ENCODE results near the gene ZNF25. TPM values are rescaled to one million over a fixed set of nuclear protein-coding genes. Genes with fewer than 3 reads are reported as not detected.
"Not testable (repeated sequence)": the region's sequence is repeated elsewhere in the genome, so short reads cannot be mapped to it uniquely, and the experiment has no call there.

Gene ZNF25
- total RNA-seq, result 12.8 TPM

GRCh38 chr10:37976091-37976879 lies at the start of gene ZNF25:
Gene ZNF25, minus strand, starts transcription at chr10:37976647. Its CDS starts 4,925 bp downstream, at chr10:37971722.
- Histone ChIP-seq H3K9me3 (no peaks in the 10 kb centered on the region), H3K4me3 (peak within 1 kb of the TSS; percentile 63 to 77), H3K27ac (peak within 1 kb of the TSS; percentile 96), H3K36me3 (no peaks in the 10 kb centered on the region), H3K4me1 (peaks cover 12% of the 10 kb centered on the region), H3K27me3 (no peaks in the 10 kb centered on the region)
- TF ChIP-seq POLR2AphosphoS5 (IDR thresholded peaks at IDR 0.05; ENCODE audit: insufficient read depth in 1 of 2, low read depth in 1 of 2) (peak; percentile 91 to 97), POLR2A (IDR thresholded peaks at IDR 0.05) (peak in 1 of 2 donors; percentile 66), CTCF (IDR thresholded peaks at IDR 0.05) (peak; percentile 51 to 91 (median 81))
- intact Hi-C loops (cut with DNase I), result loop anchor here (2.0 to 10.0 kb wide), 2 partner anchors 35 to 119 kb away; partner anchors contain the start of genes ZNF33A and ZNF37A
- peak; percentile 99 for DNase-seq (ENCODE audit: extremely low spot score in 2 of 2)

DNA sequence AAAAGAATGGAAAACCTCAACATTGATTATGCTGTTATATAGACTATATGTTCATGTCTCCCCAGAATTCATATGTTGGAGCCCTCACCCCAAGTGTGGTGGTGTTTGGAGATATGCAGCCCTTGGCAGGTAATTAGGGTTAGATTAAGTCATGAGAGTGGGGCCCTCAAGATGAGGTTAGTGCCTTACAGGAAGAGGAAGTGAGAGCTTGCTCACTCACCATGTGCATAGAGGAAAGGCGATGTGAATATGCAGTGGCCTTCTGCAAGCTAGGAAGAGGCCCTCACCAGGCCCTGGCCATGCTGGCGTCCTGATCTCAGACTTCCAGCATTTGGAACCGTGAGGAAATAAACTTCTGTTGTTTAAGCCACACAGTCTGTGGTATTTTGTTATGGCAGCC lies 48.8 kb upstream of the ZNF25 start:
- Histone ChIP-seq H3K9me3 (no peaks in the 10 kb centered on the region), H3K4me3 (no peak overlapping the region), H3K4me1 (no peaks in the 10 kb centered on the region), H3K27ac (no peak overlapping the region), H3K27me3 (no peaks in the 10 kb centered on the region), H3K36me3 (peaks cover 0 to 45% of the 10 kb centered on the region in 2 donors)
- TF ChIP-seq POLR2AphosphoS5 (IDR thresholded peaks at IDR 0.05; ENCODE audit: insufficient read depth in 1 of 2, low read depth in 1 of 2), result no peak
- intact Hi-C loops (cut with DNase I), result no loop called here
- DNase-seq (ENCODE audit: extremely low spot score in 2 of 2), result no peak

- H3K27ac ChIP-seq; H3K4me3 ChIP-seq; DNase-seq (ENCODE audit: extremely low spot score in 2 of 2); H3K9me3 ChIP-seq; H3K27me3 ChIP-seq; intact Hi-C loops (cut with DNase I); H3K4me1 ChIP-seq: not testable (repeated sequence)
- H3K36me3 ChIP-seq, result peaks cover 0 to 65% of the 10 kb centered on the region in 2 donors
These were observed 42.7 kb upstream of the ZNF25 start for GRCh38 chr10:38019124-38019523.

DNA sequence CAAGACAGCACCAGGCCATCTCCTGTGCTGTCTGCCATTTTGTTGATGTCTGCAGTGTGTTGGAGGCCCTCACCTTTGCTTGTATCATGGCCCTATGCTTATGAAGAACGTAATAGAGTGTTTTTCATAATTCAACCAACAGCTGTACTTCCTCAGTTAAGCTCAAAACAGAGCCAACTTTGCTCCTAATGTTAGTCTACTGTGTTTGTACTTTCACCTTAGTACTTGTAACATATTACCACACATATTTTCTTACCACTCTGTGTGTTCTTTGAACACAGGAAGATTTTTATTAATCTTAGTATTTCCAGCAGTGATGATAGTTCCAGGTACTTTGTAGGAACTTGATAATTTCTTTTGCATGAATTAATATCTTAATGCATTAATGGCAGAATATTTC lies 39.9 kb upstream of the ZNF25 start:
- H3K4me3 ChIP-seq, result no peak overlapping the region
- no peaks in the 10 kb centered on the region for H3K27me3 ChIP-seq
- peaks cover 17% of the 10 kb centered on the region for H3K4me1 ChIP-seq
- no peak for DNase-seq (ENCODE audit: extremely low spot score in 2 of 2)
- no peak overlapping the region for H3K27ac ChIP-seq
- peaks cover 0 to 57% of the 10 kb centered on the region in 2 donors for H3K36me3 ChIP-seq
- intact Hi-C loops (cut with DNase I), result no loop called here
- no peaks in the 10 kb centered on the region for H3K9me3 ChIP-seq
- TF ChIP-seq CTCF (IDR thresholded peaks at IDR 0.05) (no peak), POLR2AphosphoS5 (IDR thresholded peaks at IDR 0.05; ENCODE audit: insufficient read depth in 1 of 2, low read depth in 1 of 2) (no peak), POLR2A (IDR thresholded peaks at IDR 0.05) (no peak)

GRCh38 chr10:38010119-38010903 lies 33.9 kb upstream of the ZNF25 start, which contains the start of gene ZNF33A:
Gene ZNF33A, plus strand, starts transcription at chr10:38010675. Its CDS starts 1,667 bp downstream, at chr10:38012342.
- H3K27ac ChIP-seq, result peak within 1 kb of the TSS; percentile 98
- peak; percentile 96 to 97 for DNase-seq (ENCODE audit: extremely low spot score in 2 of 2)
- H3K9me3 ChIP-seq, result no peaks in the 10 kb centered on the region
- TF ChIP-seq POLR2A (IDR thresholded peaks at IDR 0.05) (peak in 1 of 2 donors; percentile 35), POLR2AphosphoS5 (IDR thresholded peaks at IDR 0.05; ENCODE audit: insufficient read depth in 1 of 2, low read depth in 1 of 2) (peak; percentile 71 to 82), CTCF (IDR thresholded peaks at IDR 0.05) (peak in 1 of 3 experiments; percentile 6)
- no peaks in the 10 kb centered on the region for H3K27me3 ChIP-seq
- H3K4me1 ChIP-seq, result peaks cover 18% of the 10 kb centered on the region
- H3K36me3 ChIP-seq, result peaks cover 0 to 7% of the 10 kb centered on the region in 2 donors
- peak within 1 kb of the TSS; percentile 79 to 80 for H3K4me3 ChIP-seq
- intact Hi-C loops (cut with DNase I), result loop anchor here (2.0 kb wide), 1 partner anchor 34 kb away; the partner anchor contains the start of gene ZNF25

Data from vagina (tissue), 2 donors.